Femur (tissue), 1 donor: ENCODE measurements around the gene SPOCK2.

Experiments
- DNase-seq: peaks from one replicate; pipeline ENCODE4 v3.0.0-alpha.2; 2017

Gene SPOCK2

DNA sequence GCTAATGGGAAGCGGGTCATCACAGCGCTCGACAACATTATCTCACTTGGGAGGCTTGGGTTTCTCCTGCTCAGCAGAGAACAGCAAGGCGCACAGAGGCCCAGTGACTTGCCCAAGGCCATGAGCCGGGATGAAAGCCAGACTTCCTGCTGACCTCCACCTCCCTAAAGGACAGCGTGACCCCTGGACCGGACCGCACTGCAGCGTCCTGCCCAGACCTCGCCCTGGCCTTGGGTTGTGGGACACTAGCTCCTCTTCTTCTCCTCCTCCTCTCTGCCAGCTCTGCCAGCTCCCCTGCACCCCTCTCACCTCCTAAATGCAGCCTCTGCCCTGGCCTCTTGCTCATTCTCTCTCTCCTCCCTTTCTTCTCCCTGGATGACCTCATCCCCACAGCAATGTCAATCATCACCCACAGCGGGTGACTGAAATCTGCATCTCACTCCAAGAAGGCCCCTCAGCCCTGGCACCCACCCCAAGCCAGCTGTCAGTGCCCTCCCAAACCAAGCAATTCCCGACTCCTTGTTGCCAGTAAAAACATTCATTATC lies 19.4 kb downstream of the SPOCK2 start:
- no peak for DNase-seq

DNA sequence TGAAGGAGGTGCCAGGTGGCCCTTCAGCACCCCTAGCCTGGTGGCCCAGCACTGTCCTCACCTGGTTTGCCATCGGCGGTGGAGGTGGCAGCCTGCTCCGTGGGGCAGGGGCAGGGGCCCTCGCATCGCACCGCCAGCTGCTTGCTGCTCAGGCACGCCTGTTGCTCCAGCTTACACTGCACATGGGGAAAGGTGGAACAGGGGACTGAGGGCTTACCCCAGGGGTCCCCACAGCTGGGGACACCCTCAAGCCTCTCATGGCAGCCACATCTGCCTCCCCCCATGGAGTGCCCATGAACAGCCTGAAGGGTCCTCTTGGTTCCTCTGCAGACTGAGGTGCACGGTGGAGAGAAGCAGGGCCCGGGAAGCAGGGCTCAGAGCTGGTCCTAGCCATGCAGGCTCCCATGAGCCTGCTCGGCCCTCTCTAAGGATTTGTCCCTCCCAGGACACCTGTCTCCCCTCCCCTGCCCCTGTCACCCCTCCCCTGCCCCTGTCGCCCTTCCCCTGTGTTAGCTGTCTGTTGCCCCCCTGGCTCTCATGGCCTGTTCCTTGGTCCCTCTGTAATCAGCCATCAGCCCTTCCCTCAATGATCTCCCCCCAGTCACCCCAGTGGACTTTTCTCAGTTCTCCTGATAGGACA lies 20.1 kb downstream of the SPOCK2 start:
- no peak for DNase-seq

DNA sequence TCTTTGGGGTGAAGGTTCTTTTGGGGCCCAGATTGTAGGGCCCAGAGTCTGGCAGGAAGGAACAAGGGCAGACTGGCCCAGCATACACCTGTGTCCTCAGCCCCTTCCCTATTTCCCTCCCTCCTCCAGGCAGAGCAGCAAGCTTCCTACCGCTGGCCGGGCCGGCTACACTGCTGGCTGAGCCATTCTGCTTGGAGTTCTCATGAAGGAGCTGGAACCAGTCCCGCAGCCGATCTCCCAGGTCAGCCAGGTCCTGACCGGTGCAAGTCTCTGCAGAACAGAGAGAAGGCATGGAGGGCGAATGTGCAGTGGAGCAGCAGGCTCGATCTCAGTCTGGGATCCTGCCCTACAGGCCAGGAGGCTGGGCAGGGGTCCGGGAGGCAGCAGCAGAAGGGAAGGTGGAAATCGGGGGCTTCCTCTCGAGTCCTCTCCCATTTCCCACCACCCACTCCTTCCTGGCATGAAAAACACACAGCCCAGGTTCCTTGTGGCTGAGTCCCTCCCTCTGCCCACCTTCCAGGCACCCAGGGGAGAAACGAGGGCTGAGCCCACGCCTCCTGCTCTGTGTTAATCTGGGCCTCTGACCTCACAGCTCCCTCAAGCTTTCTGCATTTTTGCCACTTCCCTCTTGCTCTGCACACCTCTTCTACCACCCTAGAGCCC lies 20.8 kb downstream of the SPOCK2 start:
- DNase-seq: no peak

- DNase-seq: no peak
Measured at GRCh38 chr10:72066318-72067284, 21.8 kb downstream of the SPOCK2 start.

GRCh38 chr10:72065439-72066025 lies 22.8 kb downstream of the SPOCK2 start:
- no peak for DNase-seq

GRCh38 chr10:72063703-72064391 lies 24.5 kb downstream of the SPOCK2 start:
- DNase-seq: no peak

- DNase-seq: no peak
Measured at GRCh38 chr10:72062832-72063702, 25.3 kb downstream of the SPOCK2 start.

- DNase-seq: no peak
Measured at GRCh38 chr10:72062382-72062781, 26.0 kb downstream of the SPOCK2 start.

DNA sequence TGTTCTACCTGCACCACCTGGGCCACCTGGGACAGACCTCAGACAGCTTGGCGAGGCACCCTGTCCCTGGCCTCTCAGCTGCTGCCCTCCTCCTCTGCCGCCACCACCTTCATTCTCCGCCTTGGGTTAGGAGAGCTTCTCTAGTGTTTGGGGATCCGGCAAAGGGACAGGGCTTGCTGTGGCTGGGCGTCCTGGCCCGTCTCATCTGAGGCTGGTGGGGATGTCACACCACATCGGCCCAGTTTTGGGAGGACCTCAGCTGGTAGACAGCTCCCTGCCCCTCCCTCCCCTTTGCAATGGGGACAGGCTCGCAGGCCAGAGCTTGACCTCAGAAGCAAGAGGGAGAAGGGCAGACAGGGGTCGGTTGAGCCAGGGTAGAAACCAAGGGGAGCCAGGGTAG lies 26.4 kb downstream of the SPOCK2 start:
- DNase-seq: no peak

GRCh38 chr10:72061491-72061890 lies 26.9 kb downstream of the SPOCK2 start:
- no peak for DNase-seq

- no peak for DNase-seq
Measured at GRCh38 chr10:72059843-72060822, 28.2 kb downstream of the SPOCK2 start.

DNA sequence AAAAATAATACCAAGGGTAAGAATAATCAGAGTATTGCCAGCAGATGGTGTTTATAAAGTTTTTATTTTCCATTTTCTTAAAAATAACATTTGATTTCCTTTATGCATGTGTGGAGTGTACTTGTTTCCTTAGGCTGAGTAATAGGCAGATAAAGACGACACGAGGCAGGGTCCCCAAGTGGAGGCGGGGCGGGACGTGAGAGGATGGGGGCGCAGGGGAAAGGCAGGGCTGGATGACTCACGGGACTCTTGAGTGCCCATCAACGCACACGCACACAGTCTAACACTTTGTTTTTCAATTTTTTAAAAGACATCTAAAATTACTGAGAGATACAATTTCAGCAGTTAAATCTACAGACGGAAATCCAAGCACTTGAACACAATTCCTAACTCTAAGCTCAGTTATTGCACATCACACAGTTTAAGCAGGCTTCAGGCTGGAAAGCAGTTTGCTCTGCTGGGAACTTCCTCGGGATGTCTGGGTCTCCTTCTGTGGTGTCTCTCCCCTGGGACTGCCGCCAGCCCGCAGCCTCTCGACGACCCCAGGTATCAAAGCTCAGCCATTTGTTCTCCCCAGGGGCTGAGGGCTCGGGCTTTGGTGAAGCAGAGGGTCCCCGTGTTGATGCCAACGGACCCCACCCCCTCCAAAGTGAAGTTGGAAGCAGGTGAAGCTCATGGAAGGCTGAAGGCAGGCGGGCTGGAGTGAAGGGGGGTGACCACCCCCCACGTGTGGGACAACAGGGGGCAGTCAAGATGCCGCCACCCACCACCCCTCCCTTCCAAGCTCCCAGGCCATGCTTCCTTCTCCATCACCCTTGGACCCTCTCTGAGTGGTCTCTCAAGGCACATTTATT lies 29.1 kb downstream of the SPOCK2 start:
- no peak for DNase-seq

- DNase-seq: no peak
Measured at GRCh38 chr10:72058347-72058898, 29.9 kb downstream of the SPOCK2 start.

DNA sequence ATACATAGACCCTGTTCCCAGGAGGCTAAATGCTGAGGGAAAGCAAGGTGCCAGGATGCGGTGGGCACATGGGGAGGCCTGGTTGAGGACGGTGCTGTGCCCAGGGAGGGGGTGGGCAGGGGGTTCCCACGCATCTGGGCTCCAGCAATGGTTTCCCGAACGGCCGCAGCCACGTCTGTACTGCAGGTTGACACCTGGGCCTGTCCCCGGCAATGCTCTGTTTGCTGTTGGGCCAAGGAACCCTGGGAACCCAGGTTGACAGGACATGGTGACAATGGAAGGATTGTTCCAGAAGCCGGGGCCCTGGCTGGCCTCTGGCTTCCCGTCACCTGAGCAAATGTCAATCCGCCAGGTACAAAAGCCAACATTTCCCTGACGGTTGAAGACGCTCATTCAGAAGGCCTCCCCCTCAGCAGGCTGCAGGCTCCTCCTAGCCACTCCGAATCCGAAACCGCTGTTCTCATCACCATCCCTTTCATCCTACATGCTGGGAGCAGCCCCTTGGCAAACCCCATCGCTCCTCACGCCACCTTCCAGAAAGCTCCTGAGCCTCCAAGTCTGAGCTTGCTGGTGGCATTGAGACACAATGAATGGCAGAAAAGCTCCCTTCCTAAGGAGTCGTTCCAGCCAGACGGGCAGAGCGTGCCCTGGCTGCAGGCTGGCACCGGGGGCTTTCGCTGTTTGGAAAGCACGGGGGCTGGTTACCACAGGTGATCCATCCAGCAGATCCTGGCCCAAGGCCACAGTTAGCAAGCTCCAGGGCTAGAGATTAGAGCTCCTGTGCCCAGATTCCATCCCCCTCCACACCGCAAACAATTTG lies 31.2 kb downstream of the SPOCK2 start:
- DNase-seq: no peak

DNA sequence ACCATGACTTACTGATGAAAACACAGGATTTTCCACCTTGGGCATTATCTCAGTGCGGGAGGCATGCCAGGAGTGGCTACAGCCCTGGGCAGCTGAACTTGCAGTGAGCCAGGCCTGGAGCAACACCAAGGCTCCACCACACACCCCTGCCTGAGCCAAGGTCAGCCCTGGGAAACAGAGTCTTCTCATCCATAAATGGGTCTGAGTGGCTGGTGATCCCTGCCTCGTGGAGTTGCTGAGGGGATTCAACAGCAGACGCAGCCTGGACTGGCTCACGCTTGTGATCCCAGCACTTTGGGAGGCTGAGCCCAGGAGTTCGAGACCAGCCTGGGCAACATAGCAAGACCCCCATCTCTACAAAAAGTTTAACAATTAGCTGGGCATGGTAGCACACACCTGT lies 32.2 kb downstream of the SPOCK2 start:
- DNase-seq: no peak

- peak; percentile 8 for DNase-seq
Measured at GRCh38 chr10:72053690-72054089, 34.7 kb downstream of the SPOCK2 start.

GRCh38 chr10:72050873-72051272 lies 37.5 kb downstream of the SPOCK2 start:
- no peak for DNase-seq
